HG03175 (cell line): ENCODE results near the gene NRXN3.

ENCODE experiments used
- ATAC-seq: cut with Tn5 transposase; IDR thresholded peaks from one replicate; pipeline ENCODE4 v1.9.1; 2021; ENCODE audit warnings: mild to moderate bottlenecking, moderate library complexity; ENCODE audit not compliant: unreplicated experiment

The NRXN3 gene

DNA sequence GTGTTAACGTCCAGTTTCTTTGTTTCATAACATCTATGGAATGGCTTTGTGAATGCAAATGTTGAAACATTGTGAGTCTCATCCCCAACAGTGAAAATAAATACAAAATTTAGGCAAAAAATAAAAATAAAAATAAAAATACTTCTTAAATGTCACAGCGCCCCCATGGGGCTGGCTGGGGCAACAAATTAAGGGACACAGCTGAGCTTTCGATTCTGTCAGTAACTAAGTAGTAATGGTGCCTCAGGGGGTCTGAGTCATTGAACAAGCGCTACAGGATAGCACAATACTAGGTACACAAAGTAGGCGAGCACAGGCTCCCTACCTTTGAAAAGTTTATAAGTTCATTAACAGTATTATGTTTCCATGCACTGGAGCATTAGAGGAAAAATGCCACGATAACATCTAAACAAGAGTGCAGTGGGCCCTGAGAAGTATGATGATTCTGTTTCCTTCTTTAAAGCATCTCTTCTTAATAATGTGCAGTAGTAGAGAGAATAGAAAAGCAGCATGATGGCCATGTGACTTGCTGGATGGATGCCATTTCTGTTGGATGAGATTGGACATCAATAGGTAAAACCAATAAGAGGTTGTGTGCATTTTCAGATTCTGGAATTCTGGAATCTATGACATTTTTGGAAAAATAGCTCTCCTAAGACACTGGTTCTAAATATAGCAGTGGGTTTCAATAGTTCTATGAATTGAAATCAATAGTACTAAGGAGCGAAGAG lies 1374.0 kb downstream of the NRXN3 start:
- ATAC-seq, result no peak

DNA sequence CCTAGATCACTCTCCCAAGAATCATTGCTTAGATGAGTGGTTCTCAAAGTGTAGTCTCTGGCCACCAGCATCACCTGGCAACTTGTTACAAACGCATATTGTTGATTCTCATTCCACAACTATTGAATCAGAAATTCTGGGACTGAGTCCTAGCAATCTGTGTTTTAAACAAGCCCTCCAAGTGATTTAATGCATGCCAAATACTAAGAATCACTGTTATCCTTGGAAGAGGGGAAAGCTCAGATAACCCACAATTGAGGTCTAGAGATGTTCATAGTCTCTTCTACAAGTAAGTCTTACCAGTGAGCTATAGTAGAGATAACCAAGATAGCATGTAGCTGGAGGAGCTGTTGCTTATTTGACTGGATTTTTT lies 1374.5 kb downstream of the NRXN3 start:
- no peak for ATAC-seq

DNA sequence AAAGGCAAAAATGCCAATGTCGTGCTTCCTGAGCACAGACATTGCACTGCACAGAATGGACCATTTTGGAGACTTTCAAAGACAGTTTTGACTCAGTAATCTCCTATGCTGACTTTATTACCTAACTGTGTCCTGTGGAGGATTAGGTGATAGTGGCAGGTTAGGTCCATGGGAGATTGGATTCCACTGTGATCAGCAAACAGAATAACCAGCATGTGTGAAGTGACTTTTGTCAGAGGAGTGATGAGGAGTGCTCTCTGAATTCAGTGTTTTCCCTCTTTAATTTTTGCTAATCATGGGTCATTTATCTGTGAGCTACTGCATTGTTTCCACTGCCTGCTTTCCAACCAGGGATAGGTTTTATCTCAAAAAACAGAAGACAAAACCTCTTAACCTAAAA lies 1378.7 kb downstream of the NRXN3 start:
- no peak for ATAC-seq

DNA sequence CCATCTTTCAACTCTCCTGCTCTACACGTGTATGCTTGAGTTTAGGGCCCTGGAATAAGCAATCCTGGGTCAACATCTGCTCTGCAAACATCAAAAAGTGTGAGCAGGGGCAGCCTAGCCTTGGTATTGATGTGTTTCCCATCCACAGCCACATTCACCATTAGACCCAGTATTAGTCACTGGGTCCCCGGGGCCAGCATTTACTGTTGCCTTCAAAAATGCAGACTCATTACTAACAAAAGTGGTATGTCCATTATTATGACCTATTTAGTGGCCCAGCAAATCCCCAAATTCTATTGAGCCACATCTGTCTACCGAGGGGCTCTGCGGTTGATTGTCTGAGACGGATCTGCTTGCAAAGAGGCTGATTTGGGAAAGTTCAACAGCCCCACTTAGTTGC lies 1379.3 kb downstream of the NRXN3 start:
- no peak for ATAC-seq

DNA sequence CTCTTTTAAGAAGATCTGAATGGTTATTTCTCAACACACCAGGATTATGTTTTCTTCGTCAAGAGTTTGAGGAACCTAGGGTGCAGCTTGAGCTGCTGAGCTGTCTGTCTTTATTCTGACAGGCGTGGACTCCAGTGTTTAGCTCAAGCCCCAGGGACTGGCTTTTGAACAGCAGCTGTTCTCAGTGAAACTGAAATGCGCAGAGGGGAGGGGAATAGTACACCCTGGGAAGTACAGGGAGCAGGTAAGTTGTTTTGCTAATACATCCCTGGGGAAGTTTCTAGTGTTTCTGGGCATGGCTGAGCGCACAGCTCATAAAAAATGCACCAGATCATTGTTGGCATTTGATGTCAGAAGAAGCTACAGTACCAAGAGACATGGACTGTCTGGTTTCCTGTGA lies 1381.3 kb downstream of the NRXN3 start:
- ATAC-seq, result no peak

DNA sequence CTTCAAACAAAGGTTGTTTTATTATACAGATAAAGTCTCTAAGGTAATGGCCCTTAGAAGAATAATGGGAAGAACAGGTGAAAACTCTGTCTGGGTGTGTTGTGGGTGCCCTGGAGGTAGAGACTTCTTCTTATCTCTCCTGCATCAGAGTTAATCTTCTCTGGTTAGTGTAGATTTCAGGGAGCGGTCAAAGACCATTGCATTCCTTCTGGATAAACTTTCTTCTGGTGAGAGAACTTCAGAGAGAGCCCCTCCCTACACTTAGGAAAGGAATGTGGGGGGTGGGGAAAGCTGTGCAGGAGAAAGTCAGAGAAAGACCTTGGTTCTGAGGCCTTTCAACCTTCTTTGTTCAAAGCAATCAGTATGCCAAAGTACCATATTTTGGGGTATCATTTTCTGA lies 1382.6 kb downstream of the NRXN3 start:
- no peak for ATAC-seq

DNA sequence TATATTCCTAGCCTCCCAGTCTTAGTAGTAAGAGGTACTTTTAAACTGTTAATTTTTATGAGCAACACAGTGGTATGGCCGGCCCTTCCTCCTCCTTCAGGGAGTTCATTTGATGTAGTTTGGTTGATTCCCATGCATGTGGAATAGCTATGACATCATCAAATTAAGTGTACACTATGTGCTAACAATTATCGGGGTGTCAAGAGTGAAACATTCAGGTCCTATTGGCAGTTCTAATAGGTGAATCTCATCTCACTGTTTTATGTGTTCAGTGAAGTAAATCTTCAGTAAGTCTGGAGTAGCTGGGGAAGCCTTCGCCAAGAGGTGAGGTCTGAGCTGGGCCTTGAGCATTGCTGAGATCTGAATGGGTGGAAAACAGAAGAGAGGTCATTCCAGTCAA lies 1384.6 kb downstream of the NRXN3 start:
- no peak for ATAC-seq

DNA sequence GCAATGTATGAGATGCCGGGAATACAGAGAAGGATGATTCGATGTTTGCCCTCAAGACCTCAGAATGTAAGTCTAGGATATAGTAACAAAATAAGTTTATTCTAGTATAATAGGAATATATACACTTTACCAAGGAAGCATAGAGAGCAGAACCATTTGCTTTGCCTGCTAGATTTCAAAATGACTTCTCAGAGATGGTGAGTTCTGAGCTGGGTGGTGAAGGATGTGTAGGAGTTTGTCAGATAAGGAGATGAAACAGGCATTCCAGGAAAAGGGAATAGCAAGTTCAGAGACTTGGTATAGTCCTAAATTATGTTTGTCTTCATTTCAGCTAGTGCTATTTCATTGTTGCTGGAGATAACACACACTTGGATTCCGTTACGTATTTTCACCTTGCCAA lies 1385.3 kb downstream of the NRXN3 start:
- ATAC-seq, result no peak

DNA sequence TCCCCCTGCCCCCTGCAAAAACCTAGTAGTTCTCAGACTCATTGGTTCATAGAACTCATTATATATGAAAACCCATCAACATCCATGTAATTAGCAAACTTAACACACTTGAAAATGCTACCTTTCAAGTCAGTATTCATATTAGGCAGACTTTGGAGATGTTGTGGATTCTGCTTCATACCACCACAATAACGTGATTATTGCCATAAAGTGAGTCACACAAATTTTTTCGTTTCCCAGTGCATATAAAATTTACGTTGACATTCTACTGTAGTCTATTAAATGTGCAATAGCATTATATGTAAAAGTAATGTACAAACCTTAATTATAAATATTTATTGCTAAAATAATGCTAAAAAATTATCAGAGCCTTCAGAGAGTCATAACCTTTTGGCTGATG lies 1387.1 kb downstream of the NRXN3 start:
- no peak for ATAC-seq

DNA sequence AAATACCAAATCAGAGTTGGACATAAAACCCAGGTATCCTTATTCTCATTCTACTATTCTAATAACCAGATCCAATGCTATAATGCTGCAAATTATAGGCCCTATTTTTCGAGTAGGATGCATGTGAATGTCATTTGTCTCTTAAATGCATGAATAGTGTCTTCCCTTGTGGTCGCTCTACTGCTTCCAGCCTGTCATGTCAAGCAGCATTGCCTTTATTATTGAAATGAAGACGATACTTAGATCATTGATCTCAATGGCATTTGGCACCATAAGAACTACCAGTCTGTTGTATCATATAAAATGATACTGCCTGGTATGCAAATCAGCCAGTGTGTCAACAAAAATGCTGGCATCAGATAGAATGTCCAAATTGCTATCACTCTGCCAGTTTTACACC lies 1392.0 kb downstream of the NRXN3 start:
- ATAC-seq, result no peak

DNA sequence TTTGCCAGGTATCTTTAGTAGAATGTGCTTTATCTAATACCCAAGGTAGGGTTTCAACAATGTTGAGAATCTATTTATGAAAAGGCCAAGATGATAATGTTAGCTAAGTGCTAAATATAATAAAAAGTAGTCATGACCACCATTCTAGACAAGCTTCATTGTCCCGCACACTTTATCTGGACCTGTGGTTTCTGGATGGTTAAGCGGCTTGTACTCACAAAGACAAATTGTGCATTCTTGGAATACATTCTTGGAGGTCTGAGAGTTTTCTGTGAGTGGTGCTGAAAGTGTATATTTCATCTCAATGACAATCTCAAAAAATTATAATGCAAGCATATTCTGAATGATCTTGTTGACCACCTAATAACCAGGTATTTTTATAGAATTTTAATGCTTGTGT lies 1394.2 kb downstream of the NRXN3 start:
- ATAC-seq, result no peak

DNA sequence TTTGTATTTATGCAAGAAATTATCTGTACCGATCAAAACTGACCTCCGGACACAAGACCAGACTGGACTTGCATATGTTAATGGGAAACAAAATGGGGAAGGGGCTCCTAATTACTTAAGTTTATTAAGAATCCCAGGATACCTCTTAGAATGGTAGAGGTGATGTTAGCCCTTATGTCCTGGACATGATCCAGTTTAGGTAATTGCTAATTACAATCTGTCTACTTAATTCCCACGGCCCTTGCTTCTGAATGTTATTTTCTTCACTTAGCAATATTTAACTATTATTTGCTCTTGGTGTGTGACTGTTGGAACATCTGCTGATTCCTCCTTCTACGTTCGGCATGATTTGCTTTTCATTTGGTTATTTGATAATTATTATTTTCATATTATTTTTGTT lies 1397.1 kb downstream of the NRXN3 start:
- no peak for ATAC-seq

DNA sequence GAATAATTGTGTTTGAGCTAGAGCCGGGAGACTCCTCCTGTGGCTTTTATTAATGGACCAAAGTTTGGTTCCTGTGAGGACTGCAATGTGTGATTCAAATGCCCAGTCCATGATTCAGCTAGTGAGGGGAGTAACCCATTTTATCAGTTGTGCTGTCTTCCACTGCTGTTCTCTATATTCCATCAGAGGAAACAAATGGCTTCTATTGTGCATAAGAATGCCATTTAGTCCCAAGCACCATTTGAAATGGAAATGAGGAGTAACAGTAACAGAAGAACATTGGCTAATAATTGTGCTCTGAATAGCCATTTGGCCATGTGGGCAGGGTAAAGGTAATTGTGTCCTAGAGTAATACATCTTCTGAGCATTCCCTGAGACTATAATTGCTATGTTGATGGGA lies 1398.4 kb downstream of the NRXN3 start:
- no peak for ATAC-seq

DNA sequence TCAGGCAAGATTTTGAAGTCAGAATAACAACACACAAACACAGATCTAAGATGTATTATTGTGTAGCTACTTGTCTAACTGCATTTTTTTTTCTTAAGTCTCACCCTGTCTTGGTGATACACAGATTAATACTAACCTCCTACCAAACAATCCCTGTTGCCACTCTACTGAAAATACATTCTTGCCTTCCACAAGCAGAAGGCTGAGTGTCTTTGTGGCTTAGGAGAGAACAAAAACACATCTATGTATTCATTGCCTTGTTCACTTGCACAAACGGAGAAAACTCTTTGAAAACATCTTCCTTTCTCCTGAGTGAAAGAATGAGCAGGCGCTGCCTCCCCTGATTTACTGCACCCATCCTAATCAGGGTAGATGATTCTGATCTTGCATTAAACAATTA lies 1398.9 kb downstream of the NRXN3 start:
- ATAC-seq, result no peak

DNA sequence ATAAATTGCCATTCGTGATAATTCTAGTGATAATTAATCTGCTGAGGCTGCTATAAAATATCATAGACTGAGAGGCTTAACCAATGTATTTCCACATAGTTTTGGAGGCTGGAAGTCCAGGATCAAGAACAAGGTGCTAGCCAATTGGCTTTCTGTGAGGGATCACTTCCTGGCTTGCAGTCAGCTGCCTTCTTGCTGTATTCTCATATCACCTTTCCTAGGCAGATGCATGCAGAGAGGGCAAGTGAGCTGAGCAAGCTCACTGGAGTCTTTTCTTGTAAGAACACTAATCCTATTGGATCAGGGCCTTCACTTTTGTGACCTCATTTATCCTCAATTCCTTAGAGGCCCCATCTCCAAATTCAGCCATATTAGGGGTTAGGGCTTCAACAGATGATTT lies 1400.5 kb downstream of the NRXN3 start:
- no peak for ATAC-seq

DNA sequence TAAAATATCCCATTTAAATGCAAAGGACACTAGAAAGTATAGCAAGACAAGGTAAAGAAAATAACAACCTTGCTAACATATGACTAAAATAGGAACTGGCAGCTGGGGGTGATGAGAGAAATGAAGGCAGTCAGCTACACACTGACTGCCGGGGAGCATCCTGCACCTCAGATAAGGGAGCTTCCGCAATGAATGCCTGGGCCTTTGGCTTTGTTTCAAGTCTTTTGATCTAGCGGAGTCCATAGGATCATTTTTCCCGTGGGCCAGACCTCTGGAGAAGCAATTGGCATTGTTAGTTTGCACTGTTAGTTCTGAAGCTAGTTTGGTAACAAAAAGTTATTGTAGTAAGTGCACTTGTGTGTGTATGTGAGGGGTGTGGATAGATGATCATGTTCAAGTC lies 1401.2 kb downstream of the NRXN3 start:
- ATAC-seq, result no peak

DNA sequence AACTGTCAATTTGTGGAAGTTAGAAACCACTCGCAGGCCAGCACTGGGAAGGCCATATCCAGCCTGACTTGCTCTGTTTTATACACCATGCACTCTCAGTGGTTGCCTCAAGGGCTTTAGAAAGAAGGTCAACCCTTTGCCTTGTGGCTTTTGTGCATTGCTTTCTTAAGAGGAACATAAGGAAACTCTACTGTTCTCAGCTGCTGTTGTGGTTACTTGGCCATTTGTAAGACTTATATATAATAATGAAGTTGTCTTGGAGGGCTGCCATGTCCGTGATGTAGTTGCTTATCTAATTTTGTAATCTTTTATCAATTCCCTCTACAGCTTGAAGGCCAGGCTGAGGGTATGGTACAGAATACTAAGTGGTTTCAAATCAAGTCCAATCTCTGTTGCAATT lies 1403.3 kb downstream of the NRXN3 start:
- ATAC-seq, result no peak

DNA sequence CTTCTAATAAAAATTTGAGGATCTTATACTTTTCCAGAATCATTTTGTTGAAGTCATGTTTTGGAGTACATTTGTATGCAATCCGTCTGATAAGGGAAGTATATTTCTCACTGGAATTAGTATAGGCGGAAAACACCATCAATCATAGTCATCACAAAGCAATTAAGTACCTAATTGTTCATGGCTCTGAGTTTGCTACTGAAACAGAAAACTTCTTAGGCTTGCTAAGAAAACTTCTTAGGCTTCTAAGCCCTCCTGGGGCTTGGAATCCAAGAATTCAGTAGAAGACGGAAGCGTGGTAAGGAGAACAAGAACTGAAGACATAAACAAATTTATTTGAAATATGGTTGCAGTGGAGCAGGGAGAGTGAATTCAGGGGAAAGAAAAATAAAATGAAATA lies 1404.9 kb downstream of the NRXN3 start:
- ATAC-seq, result no peak

DNA sequence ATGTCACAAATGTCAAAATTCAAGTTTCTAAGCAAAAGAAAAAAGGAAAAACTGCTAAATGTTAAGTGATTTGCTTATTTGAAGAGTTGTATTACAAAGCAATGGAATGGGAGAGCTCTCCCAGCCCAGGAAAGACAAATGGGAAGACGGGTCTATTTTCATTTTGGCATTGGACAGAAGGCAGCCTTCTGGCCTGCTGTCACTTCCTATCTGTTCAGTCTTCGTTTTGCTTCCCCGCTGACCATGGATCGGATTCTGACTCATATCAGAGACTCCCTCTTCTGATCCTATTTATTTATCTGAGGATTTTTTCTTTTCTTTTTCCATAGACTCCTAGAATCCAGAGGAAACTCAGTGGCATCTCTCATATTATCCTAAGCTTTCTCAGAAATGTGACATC lies 1406.3 kb downstream of the NRXN3 start:
- ATAC-seq, result no peak

DNA sequence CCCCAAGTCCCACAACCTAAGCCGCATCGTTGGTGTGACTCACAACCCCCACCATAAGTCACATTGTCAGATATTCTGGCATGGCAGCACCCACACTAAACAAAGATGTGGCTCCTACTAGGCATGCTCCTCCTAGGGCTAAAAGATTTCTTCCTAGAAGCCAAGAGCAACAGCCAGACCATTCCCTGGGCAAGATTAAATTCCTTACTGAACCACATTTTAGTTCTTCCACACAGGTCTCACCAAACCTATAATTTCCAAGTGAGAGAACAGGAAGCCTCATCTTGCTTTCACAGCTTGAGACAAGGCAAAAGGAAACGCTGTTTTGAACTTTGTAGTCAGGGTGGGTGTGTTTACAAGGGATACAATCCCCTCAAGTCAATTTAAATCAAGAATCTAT lies 1408.3 kb downstream of the NRXN3 start:
- ATAC-seq, result no peak

DNA sequence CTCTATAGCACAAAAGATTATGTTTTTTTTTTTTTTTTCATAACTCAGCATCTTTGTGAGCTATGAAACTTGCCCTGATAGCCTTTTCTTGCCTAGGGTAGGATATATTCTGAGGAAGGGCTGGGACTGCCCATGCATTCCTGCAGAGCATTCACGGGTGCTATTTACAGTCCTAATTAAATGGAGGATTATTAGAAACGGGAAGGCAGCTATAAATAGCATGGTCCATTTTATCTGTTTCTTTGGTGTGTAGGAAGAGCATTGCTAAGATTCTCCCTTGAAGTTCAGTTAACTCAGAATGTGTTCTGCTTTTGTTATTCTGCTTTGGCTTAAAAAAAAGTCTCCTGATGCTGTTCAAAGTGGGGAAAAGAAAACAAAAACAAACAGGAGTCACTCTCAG lies 1410.2 kb downstream of the NRXN3 start:
- no peak for ATAC-seq

DNA sequence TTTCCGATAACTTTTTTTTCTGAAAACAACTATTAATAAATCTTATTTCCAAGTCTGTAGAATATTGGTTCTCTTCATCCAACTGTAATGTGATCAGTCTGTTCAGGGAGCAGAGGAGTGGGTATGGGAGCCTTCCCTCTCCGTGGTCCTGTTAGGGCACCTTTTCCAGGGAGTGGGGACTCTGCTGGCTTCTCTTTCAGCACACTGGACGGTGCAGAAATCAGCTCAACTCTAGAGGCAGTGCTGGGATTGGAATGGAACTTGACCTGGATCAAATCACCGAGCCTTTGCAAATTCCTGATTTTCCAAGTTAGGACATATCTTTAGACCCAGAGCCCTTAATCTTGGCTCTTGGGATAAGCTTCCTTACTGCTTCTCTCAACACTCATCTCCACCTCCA lies 1410.7 kb downstream of the NRXN3 start:
- no peak for ATAC-seq

DNA sequence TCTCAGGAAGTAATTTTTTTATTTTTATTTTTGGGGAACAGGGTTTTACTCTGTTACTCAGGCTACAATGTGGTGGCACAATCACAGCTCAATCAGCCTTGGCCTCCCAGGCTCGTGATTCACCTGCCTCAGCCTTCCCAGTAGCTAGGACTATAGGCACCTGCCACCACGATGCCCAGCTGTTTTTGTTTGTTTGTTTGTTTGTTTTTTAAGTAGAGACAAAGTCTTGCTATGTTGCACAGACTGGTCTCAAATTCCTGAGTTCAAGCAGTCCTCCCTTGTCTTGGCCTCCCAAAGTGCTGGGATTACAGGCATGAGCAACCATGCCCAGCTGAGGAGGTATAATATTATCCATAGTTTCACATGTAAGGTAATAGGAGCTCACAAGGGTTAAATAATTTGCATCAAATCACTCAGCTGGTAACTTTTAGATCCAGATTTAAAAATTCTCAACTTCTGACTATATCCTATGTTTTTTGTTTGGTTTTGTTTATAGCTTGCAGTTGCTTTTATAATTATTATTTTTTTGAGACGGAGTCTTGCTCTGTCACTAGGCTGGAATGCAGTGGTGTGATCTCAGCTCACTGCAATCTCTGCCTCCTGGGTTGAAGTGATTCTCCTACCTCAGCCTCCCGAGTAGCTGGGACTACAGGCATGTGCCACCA lies 1411.9 kb downstream of the NRXN3 start:
- no peak for ATAC-seq
